Activated CD4-positive, alpha-beta T cell treated with anti-CD3 and anti-CD28 coated beads, Interleukin-2, amount 50 U/mL, for 16 hours (primary cell): ENCODE results near the gene GNG14.
"Not testable (repeated sequence)": the region's sequence is repeated elsewhere in the genome, so short reads cannot be mapped to it uniquely, and the experiment has no call there.

Source experiments
- DNase-seq: peaks from one replicate; pipeline ENCODE4 v3.0.0-alpha.2; 2020

Gene GNG14

DNA sequence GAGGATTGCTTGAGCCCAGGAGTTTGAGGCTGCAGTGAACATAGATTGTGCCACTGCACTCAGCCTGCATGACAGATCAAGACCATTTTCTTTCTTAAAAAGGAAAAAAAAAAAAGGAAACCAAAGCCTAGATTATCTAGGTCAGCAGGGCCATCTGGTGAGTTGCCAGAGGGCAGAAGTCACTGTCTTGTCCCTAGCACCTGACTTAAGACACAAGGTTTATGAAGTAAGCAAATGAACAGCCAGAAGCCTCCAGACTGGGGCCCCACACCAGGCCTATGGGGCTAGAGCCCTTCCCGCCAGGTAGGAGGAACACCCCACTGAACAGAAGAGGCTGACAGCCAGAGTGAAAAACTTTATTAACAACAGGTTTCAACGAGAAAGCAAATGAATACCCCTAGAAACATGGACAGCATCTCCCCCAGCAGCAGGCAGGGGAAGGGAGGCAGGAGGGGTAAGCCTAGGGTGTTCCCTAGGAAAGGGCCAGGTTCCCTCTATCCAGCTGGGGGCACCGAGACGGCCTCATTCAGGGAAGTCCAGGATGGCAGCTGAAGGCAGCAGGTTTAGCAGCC is 20.0 kb upstream of the GNG14 start:
- DNase-seq, result no peak

DNA sequence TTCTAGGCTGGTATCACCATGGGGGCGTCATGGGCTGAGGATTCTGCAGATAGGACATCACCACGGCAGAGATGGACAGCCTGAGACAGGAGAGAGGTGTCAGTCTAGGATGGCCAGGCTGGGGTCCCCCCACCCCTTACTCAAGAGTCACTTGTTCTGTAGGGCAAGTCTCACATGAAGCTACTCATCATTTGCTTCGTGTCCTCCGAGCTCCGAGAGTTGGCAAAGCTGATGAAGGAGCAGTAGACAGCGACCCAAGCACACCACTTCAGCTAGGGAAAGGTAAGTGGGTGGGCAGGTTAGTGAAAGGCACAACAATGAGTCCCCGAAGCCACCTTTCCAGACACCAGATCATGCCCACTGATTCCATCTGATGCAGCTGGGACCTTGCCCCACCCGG is 19.5 kb upstream of the GNG14 start:
- DNase-seq, result no peak

DNA sequence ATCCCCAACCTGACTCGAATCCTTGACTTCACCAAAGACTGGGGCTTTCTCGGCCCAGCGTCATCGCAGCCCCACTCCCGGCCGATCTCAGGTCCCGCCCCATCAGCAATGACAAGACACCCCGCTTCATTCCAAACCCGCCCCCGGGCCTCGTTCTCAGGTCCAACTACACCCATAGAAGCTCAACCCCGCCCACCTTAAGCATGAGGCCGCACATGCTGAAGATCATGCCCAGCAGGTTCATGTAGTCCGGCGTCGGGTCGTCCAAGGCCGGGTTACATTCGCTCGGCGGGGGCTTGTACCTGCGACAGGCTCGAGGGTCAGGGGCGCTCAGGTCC is 18.9 kb upstream of the GNG14 start:
- peak; percentile 67 for DNase-seq

DNA sequence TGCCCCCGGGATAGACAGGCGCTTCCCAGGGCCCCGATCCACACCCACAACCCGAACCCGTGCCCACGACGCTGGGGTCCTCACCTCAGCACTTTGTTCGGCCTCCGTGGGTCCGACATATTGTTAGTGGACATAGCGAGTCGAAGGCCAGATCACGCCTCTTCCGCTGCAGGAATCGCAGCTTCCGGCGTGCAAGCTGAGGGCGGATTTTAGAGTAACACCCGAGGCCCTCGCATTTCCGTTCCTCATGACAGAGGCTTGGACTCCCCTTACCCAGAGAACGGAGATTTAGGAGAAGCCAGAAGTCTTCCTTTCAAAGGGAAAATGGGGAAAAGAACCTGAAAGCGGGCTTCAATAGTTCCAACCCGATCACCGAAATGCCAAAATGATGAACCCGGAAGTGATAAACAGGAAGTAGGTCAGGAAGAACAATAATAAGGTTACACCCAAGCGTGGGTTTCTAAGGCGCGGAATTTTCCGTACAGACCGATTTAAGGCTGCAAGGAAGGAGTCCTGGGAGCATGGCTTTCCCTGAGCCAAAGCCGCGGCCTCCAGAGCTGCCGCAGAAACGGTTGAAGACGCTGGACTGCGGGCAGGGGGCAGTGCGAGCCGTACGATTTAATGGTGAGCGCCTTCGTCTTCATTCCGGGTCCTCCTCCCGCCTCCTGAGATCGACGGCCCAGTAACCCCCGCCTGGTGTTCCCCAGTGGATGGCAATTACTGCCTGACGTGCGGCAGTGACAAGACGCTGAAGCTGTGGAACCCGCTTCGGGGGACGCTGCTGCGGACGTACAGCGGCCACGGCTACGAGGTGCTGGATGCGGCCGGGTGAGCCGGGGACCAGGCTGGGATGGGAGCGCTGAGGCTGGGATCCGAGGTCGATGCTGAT is 18.3 kb upstream of the GNG14 start:
- peak; percentile 76 for DNase-seq

DNA sequence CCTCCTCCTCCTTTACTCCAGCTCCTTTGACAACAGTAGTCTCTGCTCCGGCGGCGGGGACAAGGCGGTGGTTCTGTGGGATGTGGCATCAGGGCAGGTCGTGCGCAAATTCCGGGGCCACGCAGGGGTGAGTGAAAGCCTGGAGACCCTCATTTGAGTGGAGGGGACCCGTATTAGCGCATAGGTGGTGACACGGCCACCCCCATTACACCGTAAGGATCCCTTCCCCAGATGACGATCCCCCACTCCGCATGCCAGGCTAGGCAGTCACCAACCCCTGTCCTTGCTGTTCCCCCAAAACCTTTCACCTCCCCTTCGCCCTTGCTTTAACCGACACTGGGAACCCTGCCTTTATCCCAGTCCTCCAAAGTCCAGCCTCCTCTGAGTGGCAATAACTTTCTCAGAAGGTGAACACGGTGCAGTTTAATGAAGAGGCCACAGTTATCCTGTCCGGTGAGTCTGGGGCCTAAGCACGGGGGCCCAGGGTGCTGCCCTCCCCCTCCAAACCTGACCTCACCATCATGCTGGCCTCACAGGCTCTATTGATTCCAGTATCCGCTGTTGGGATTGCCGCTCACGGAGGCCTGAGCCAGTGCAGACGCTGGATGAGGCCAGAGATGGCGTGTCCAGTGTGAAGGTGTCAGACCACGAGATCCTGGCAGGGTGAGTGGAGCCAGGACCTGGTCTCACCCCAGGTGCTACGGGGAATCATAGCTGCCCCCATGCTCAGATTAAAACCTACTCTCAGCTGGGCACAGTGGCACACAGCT is 17.5 kb upstream of the GNG14 start:
- no peak for DNase-seq

DNA sequence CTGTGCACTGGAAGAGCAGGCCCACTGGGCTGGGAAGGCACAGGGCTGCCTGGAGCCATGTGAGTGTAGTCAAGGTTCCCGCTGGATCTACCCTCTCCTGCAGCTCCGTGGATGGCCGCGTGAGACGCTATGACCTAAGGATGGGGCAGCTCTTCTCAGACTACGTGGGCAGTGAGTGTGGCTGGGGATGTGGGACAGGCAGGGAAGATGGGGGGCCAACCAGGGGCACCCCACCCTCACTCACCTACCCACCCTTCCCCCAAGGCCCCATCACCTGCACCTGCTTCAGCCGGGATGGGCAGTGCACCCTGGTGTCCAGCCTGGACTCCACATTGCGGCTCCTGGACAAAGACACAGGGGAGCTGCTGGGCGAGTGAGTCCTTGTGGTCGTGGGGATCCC is 15.1 kb upstream of the GNG14 start:
- DNase-seq, result no peak

DNA sequence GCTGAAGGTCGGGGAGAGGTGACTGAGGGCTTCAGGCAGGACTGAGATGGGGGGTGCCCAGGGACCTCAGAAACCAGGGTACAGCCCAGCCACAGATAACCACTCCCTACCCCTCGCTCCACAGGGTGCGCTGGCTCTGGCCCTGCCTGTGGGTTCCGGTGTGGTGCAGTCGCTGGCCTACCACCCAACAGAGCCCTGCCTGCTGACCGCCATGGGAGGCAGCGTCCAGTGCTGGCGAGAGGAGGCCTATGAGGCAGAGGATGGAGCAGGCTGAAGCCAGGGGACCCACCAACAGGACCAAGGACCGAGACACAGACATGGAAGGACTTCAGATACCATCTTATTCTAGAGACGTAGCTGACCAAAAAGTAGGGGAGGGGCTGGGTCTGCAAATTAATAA is 12.4 kb upstream of the GNG14 start:
- no peak for DNase-seq

DNA sequence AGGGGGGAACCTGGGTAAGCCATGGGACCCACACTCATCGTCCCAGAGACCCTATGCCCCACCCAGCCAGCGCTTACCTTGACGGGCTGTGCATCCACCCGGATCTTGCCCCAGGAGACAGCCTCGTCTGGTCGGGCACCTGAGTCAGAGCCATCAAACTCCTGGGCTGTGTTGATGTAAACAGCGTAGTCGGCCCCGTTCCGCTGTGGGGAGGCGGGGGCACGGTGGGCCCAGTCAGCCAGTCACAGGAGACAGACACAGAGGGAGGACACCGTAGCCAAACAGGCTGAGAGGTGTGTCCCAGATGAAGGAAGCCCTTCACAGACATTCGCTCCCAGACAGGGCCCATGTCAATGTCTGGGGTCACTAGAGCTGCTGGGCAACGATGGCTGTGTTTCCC is 11.9 kb upstream of the GNG14 start:
- DNase-seq, result no peak

DNA sequence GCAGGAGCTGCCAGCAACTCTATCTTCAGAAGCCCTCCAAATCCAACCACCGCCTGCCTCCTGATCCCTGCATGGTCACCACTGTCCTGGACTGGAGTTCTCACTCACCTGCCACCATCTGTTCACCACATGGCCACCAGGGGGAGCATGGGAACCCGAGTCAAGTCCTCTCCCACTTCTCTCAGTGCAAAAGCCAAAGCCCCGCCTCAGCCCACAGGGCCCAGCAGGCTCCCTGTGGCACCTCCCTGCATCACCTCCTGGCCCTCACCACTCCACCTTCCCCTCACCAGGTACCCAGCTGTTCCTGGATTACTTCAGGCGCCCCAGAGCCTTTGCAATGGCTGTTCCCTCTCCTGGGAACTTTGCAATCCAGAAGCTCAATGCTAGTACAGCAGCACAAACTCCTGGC is 11.4 kb upstream of the GNG14 start:
- peak; percentile 89 for DNase-seq

DNA sequence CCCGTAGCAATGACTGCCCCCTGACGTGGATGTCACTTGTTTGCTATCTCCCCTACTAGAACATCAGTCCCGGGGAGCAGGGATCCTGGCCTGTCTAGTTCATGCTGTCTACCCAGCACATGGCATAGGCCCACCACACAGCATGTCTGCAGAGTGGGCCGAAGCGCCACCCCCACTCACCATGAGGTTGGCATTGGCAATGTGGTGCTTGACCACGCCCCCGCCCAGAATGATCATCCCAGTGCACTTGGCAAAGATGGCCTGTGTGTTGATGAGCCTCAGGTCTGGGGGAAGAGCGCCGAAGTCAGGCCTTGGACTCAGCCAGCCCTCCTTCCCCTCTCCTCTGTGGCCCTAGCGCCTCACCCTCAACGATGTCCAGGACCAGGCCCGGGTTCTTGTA is 10.9 kb upstream of the GNG14 start:
- DNase-seq, result no peak

DNA sequence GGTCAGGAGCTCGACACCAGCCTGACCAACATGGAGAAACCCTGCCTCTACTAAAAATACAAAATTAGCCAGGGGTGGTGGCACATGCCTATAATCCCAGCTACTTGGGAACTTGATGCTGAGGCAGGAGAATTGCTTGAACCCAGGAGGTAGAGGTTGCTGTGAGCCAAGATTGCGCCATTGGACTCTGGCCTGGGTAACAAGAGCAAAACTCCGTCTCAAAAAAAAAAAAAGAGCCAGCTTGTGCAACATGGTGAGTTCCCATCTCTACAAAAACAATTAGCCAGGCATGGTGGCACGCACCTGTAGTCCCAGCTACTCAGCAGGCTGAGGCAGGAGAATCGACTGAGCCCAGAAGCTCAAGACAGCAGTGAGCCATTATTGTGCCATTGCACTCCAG is 9.8 kb upstream of the GNG14 start:
- DNase-seq, result not testable (repeated sequence)

DNA sequence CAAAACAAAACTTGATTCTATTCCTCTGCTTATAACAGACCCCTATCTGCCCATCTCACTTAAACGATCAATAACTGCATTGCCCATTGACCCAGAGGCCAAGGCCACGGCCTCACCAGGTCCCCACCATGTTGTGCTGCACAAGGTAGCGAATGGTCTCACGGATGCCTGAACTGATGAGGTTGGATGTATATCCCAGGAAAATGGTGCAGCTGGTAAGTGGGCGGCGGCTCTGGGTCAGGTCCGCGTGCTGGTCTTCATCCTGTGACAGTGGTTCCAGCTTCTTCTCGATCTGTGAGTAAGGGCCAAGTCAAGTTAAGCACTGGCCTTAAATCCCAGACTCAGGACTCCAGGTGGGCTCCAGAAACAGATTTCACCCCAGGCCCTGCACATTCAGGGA is 7.8 kb upstream of the GNG14 start:
- no peak for DNase-seq

DNA sequence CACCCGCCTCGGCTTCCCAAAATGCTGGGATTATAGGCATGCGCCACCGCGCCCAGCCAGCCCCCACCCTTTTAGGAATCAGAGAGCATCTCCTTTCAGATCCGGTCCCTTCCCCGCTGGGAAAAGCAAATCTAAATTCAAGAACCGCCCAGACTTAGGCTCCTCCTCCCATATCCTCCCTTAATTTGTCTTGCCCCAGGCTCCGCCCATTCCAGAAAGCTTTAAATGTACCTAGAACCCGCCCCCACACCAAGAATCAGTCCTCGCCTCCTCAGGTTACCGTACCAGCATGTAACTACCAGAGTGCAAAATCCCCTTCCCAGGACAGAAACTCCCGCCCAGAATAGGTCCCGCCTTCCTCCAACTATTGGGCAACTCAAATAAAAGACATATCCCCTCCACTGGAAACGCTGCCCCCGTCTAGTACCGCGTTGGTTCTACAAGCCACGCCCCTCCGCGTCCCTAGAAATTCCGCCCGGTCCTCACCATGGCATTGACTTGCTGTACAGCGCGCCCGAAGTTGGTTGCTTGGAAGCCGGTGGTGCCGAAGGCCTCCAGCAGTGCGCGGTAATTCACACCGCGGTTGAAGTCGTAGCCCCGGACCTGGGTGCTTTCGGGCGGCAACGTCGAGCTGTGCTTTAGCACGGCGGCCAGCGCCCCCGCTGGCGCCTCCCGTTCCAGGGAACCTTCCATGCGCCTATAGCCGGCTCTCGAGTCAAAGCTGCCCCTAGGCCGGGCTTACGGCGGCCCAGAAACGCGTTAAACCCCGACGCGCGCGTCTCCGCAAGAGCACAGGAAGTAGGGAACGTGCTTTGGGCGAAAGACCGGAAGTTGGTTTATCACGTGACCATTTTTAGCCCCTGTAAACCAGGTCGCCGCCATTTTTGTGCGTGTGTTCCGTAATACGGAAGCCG is 6.5 kb upstream of the GNG14 start, which contains the start of gene DHPS:
Gene DHPS (minus strand): TSS at position 807 of the 914 bp plus-strand sequence. CDS start 114 bp downstream, at position 693.
- DNase-seq, result peak; percentile 96

DNA sequence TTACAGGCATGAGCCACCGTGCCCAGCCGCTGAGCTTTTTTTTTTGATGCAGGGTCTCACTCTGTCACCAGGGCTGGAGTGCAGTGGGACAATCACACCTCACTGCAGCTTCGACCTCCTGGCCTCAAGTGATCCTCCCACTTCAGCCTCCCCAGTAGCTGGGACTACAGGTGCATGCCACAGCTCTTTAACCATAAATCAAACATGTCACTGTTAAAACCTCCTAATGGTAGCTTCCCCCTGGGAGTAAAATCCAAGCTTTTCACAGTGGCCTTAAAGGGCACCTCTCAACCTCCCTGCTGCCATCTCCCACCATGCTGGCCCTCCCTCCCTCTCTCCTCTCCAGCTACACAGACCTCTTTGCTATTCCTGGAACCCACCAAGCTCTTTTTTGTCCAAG is 2.0 kb upstream of the GNG14 start:
- no peak for DNase-seq

DNA sequence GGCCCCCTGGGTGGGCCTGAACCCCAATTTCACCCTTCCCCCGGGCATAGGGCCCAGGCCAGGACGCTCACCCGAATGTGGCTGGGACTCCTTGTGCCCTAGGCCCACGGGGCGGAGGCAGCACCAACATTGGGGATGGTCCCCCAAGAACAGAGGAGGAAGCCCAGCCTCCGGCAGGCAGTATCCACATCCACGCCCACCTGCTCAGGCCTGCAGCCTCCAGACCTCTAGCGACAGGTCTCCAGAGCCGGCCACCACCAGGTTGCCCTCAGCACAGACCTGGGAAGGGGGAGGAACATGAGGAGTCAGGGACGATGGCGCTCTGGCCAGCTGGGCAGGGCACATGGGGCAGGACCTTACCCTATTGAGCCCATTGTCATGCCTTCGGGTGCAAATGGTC is 1.2 kb downstream of the GNG14 start:
- no peak for DNase-seq

DNA sequence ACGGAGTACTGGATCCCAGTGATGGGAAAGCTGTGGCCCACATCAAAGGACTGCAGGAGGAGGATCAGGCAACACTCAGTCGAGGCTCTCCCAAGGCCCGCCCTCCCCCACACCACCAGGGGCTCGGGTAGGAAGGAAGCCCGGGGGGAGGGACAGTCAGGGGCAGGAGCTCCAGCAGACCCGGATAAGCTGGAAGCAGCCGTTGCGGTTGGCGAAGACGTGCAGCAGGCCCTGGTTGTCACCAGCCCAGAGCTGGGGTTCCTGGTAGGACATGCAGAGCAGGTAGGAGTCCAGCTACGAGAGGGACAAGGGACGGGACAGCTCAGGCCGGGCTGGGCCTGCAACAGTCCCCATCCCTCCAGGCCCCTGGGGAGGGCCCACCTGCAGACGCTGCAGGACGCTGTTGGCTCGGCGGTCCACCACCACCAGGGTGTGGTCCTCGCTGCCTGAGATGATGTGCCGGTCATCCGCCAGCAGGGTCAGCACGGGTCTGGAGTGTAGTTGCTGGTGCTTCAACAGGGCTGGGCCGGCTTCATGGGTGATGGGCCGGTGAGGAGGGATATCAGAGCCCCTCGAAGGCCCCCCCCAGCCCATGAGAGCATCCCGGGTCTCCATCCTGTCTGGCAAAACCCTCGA is 1.9 kb downstream of the GNG14 start:
- DNase-seq, result no peak

DNA sequence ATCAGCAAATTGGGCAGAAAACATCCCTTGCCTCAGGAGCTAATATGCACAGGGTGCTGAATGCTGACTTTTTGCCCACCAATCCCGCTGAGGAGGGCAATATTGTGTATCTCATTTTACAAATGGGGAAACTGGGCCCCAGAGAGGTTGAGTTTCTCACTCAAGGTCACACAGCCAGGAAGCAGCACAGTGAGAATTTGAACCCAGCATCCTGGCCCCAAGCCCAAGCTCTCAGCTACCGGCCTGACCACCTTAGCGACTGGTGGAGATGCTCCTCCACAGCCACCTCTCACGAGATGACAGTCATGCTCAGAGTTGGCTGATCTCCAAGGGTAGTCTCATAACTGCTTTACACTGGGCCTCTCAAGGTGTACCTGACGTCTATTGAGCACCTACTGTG is 5.2 kb downstream of the GNG14 start:
- no peak for DNase-seq

DNA sequence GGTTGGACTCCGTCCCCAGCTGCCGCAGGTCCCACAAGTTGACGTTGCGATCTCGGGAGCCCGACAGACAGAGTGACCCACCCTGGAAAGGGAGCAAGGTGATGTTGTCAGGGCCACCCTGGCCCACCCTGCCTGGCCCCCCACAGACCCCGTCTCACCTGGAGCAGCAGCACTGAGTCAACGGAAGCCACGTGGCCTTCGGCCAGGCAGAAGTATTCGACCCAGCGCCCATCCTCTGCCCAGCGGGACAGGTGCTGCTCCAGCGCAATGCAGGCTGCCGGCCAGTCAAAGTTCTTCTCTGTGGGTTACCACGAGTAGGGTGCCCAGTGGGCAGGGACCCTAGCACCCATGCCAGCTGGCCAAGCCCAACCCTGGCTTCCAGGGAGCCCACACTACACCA is 6.8 kb downstream of the GNG14 start:
- no peak for DNase-seq

DNA sequence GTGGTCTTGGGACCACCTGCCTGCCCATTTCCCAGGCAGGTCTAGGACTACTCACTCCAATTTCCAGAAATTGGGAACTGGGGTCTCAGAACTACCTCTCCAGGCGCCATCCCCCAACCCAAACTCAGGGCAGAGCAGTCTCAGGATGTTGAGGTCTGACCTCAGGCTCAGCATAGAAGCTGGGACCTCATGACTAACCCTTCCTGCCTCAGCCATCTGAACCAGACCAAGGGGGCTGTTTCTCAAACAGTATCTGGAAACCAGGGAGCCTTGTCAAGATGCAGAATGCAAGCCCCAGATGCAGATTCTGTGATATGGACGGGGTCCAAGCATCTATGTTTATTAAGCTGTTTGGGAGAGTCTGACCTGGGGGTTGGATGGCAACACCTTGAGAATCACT is 7.3 kb downstream of the GNG14 start:
- DNase-seq, result peak; percentile 27

DNA sequence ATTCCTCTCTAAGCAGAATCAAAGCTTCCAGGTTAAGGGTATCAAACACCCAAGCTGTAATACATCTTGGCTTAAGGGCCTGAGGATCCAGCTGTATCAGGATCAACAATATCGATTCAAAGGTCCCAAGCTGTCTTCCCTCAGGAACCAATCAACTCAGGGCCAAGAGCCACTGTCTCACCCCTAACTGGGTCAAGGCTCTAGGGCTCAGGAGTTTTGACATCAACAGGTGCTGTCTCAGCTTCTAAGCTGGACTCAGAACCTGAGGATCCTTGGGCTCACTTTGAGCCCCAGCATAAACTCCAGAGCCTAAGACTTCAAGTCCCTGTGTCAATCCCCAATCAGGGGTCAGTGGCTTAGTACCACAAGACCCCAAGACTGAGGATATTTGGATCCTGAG is 7.7 kb downstream of the GNG14 start:
- DNase-seq, result no peak

DNA sequence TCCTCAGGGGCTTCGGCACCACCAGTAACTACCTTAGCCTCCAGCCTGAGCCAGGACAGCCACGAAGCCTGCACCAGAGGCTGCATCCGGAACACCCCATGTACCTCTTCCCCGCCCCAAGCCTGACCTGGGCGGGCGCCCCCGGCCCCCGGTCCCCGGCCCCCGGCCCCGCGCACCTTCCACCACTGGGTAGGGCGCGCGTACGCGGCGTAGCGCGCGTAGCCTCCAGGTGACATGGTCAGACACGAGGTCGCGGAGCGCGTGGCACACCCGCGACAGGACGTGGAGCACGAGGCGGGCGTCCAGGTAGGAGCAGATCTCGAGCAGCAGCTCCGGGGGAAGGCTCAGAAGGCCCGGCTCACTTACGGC is 8.2 kb downstream of the GNG14 start:
- peak; percentile 17 for DNase-seq
